GM18498 (cell line): ENCODE measurements around the gene DUSP15.
"Not testable (repeated sequence)": the region's sequence is repeated elsewhere in the genome, so short reads cannot be mapped to it uniquely, and the experiment has no call there.

Experiments used
- ATAC-seq: cut with Tn5 transposase; IDR thresholded peaks from one replicate; pipeline ENCODE4 v1.9.1; 2021; ENCODE audit warnings: mild to moderate bottlenecking, moderate library complexity; ENCODE audit not compliant: unreplicated experiment

Gene DUSP15, protein sequence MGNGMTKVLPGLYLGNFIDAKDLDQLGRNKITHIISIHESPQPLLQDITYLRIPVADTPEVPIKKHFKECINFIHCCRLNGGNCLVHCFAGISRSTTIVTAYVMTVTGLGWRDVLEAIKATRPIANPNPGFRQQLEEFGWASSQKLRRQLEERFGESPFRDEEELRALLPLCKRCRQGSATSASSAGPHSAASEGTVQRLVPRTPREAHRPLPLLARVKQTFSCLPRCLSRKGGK

DNA sequence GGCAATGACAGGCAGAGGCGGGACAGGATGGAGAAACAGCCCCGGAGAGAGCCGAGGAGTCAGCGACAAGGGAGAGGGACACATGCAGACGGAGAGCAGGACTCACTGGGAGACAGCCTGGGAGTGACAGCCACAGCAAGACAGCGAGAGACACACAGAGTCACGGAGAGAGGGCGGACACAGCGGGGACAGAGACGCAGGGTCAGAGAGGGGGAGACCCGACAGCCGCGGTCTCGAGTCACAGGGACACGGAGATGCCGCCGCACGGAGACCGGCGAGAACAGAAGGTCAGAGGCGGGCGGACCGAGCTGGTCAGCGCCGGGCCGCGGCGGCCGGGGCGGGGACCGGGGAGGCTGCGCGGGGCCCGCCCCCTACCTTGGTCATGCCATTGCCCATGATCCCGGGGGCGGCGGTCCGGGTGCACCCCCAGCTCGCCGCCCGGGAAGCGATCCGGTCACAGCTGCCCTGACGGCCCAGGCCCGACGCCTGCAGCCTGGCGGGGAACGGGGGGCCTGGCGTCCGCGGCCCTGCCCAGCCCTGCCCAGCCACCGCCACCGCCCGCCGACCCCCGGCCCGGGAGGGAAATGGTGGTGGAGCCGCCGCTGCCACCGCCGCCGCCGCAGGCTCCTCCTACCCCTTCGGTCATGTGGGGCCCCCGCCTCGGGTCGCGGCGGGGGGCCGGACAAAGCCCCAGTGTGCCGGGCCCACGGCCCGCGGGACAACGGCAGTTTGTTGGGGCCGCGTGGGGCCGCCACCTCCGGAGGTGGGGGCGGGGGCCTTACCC, at the start of gene DUSP15, which contains the start of gene TTLL9:
Gene DUSP15, minus strand, starts transcription at position 586 of the 784 bp plus-strand sequence. Its CDS starts 190 bp downstream, at position 396.
Gene TTLL9, plus strand, starts transcription at position 693 of the 784 bp plus-strand sequence. CDS start 493 bp downstream, outside the sequence.
- no peak for ATAC-seq

DNA sequence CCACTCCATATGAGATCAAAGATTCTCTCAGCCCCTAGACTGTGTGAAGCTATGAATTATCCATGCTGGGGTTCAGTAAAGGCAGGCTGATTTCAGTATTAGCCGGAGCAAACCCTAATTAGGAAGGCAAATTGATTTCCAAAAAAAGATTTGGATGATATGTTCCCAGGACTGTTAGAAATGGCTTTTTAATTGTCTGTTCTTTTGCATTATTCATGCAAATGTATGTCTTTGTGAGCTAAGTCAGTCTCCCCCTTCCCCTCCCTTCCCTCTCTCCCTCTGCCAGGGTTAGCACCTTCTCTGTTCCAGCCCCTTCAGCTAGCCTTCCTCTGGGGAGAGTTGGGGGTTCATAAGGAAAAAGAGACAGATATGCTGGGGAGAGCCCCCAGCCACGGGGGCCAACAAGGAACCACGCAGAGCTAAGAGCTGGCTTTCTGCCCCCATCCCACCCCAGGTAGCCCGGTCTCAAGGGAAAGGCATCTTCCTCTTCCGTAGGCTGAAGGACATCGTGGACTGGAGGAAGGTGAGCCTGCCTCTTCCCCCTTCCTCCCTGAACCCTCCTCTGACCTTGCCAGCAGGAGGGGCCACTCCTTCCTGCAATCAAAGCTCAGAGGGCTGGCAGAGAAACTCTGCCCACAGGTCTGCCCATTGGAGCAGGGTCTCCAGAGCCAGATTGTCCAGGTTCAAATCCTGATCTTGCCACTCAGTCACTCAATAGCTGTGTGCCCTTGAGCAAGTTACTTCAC, 49.3 kb upstream of the DUSP15 start:
- no peak for ATAC-seq

DNA sequence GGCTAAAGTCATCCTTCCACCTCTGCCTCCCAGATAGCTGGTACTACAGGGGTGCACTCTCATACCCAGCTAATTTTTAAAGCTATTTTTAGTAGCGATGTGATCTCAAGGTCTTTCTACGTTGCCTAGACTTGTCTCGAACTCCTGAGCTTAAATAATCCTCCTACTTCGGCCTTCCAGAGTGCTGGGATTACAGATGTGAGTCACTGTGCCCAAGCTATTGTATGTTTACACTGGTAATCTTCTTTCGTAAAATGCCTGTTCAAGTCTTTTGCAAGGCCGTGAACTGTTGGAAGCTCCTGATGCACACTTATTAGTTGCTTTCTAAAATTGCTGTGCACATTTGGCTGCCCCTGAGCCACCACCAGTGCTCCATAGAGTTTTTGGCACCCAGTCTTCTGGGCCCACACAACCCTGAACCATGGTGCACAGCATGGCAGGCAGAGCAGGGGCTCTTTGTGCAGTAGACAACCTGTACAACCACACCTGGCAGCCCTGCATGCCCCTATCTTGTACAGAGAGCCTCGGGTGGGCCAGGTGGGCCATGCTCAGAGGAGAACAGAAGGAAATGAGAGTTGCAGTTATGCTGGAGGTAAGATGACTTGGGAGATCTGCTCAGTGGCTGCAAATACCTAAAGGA, 48.3 kb upstream of the DUSP15 start:
- no peak for ATAC-seq

DNA sequence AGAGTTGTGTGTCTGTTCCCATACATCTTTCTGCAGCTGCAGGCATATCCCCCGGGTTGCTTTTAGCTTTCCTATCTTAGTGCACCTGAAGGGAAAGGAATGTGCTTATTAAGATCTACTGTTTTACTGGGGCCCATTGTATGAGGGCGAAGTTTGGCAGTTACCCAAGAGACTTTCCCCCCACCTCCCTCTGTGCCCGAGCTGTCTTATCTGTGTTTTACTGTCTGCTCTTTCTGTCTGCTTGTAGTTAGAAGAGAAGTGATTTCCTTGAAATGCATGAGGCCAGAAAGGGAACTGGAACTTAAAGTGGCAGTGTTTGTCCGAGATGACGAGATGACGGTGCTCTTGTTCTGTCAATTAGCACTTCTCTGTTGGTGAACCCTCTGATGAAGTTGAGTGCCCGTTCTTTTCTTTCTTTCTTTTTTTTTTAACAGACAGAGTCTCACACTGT, 47.7 kb upstream of the DUSP15 start:
- not testable (repeated sequence) for ATAC-seq

DNA sequence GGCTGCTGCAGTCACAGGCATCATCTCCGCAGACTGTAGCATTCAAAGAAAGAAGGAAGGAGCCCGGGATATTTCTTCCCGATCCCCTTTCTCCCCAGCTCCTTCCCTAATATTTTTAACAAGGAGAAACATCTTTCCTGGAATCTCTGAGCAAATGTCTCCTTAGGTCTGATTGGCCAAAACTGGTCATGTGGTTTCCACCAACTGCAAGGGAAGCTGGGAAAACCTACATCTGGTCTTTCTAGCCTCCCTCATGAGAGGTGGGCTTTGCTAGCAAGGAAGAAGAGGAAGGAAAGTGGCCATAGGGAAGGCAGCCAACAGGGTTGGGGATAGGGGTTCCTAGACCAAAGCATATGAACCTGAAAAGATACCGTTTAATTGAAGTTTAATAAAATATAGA, 46.4 kb upstream of the DUSP15 start:
- no peak for ATAC-seq

DNA sequence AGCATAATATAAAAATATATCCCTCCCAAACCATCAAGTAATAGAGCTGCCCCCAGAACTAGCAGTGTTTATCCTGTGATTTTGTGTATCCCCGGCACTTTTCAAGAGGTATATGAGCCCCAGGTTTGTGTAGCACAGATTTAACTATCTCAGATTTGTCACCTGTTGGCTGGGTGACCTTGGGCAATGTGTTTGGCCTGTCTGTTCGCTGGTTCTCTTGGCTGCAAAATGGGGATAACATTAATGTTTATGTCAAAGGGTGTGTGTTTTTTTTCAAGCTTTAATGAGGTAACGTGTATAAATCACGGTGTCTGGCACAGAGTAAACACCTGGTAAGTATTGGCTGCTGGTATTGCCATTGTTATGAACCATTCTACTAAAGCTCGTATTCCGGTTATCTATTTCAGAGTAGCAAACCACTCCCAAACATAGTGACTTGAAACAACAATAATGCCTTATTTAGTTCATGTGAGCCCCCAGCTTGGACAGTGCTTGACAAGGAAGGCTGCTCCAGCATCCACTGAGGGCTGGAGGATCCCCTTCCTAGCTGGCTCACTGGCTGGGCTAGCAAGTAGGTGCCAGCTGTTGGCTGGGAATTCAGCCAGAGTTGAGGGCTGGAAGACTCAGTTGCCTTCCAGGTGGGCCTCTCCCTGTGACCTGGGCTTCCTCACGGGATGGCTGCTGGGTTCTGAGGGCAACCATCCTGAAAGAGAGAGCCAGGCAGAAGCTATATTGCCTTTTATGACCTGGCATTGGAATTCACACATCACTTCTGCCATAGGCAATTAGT, 45.4 kb upstream of the DUSP15 start:
- ATAC-seq: no peak

DNA sequence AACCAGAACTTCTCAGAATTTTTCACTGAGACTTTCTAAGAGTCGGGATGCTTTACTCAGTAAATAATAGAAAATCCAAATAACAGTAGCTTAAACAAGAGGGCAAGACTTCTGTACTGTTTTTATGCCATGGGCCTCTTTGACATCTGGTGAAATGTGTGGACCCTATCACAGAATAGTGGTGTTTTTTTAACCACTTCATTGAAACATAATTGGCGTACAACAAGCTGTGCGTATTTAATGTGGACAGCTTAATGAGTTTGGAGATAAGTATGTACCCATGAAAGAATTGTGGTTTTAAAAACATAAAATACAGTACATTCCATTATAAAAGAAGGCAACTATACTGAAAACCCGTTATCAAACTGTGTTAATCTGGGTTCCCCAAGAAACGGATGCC, 43.8 kb upstream of the DUSP15 start:
- ATAC-seq: no peak

DNA sequence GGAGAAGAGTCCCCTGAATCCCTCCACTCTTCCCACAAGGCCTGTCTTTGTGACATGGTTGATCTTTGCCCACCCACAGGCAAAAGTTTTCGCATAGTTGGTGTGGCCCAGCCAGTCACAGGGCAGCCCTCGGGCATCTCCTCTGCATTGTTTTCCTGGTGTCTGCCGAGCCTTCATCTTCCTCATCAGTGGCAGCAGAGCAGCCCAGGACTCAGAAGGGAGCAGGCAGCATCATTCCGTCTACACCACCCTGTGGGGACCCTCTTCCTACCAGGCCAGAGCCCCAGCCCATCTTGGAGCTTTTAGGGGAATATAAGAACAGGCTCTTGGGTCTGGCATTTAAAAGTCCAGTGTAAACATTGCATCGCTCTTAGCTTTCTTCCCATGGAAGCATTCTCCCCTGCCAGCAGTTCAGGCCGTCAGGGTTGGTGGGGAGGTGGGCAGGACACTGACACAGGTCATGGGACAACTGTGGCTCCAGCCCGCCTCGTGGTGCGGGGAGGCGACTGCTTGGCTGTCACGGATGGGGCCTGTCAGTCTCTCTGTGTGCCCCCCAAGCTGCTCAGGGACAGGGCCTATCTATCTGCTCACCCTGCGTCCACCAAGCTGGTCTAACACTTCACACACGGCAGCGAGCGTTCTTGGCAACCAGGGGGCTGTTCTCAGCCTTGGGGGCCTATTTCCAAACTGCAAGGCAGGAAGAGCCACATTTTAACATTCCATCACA, 43.3 kb upstream of the DUSP15 start:
- no peak for ATAC-seq

DNA sequence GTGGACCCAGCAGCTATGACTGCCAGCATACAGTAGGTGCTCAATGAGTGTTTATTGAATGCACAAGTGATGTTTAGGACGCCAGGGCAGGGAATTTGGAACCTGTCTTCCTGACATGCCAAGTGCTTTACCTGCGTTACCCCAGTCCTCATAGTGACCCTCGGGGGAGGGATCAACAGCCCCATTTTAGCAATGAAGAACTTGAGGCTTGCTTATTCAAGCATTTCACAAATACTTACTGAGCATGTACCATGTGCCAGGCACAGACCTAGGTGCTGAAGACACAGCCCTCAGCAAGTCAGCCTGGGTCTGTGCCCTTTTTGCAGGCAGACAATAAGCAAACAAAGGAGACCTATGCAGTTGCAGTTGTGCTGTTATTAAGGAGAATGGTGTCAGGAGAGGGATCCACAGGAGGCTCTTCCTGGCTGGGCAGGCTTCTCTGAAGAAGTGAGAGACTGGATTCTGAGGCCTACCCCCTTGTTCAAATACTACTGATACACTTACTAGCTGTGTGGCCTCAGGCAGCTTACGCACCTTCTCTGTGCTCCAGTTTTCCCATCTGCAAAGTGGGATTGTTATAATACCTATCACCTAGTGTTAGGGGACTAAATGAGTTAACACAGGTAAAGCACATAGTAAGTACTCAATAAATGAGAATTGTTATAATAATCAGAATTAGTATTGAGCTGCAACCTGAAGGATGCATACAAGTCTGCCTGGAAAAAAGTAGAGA, 39.9 kb upstream of the DUSP15 start:
- ATAC-seq: no peak

DNA sequence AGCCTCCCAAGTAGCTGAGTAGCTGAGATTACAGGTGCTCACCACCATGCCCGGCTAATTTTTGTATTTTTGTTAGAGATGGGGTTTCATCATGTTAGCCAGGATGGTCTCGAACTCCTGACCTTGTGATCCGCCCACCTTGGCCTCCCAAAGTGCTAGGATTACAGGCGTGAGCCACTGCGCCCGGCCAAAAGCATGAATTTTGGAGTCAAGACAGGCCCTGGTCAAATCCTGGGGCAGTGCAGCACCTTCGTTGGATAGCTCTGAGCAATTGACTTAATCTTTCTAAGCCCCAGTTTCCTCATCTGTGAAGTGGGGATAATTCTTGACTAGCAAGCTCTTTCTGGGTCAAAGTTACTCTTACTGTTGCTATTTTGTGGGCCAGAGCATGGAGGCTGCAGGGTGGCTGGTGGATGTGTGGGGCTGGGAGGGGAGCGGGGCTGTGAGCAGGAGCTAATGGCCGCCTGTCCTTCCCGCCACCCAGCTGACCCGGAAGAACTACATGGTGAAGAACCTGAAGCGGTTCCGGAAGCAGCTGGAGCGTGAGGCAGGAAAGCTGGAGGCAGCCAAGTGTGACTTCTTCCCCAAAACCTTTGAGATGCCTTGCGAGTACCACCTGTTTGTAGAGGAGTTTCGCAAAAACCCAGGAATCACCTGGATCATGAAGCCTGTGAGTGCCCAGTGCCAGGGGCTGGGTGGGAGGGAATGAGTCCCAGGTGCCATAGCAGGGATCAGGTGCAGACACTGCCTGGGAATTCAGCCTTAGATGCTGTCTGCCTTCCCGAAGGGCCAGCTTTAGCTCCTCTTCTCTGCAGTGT, 39.1 kb upstream of the DUSP15 start:
- no peak for ATAC-seq

DNA sequence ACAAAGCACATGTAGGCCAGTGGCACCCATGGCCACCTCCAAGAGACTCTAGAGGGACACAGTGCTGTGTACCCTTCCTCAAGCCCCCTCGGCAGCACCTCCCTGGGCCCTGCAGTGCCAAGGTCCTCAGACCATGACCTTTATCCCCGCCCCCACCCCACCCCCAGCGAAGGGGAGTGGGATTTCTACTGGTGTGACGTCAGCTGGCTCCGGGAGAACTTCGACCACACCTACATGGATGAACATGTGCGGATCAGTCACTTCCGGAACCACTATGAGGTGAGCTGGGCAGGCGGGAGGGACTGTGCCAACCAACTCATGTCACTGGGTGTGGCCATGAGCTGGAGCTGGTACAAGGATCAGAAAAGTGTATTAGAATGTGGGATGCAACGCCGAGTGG, 38.1 kb upstream of the DUSP15 start:
- no peak for ATAC-seq

DNA sequence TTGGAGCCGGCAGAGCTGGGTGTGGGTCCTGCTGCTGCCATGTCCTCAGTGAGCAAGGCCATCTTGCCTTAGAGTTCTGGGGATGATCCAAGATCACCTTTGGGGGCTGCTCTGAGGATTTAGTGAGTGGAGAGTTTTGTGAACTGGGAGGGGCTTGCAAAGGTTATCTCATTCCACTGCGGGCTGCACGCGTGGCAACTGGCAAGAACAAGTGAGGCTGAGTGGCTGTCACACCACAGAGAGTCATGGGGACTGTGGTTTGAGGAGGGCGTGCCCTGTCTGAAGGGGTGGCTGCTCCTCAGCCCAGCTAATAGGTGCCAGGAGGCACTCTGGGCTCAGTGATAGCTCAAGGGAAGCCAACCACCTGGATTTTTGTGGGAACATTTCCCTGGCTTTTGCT, 37.7 kb upstream of the DUSP15 start:
- no peak for ATAC-seq

DNA sequence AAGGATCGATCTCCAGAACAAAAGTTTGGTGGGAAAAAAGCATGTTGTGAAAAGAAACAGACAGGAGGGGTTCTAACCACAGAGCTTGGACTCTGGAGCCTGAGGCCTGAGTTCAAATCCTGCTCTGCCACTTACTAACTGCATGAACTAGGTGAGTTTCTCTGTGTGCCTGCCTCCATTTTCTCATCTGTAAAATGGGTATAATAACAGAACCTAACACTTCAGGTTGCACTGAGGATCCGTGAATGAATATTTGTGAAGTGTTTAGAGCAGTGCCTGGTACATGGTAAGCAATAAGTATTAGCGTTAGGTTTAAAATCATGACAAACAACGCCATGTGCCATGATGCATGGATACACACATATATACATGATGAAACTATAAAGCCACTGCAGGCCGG, 36.7 kb upstream of the DUSP15 start:
- no peak for ATAC-seq

DNA sequence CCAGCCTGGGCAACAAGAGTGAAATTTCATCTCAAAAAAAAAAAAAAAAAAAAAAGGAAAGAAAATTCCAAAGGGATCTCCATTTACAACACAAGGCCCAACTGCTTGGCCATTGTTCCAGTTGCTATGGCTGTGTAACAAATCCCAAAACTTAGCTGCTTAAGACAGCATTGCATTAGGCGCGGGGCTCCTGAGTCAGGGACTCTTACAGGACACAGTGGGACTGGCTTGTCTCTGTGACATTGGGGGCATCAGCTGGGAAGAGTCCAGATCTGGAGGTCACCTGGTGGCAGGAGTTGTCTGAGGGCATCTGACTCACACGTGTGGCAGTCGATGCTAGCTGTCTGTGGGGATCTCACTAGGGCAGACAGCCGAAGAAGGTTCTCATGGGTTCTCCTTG, 35.7 kb upstream of the DUSP15 start:
- ATAC-seq: no peak

DNA sequence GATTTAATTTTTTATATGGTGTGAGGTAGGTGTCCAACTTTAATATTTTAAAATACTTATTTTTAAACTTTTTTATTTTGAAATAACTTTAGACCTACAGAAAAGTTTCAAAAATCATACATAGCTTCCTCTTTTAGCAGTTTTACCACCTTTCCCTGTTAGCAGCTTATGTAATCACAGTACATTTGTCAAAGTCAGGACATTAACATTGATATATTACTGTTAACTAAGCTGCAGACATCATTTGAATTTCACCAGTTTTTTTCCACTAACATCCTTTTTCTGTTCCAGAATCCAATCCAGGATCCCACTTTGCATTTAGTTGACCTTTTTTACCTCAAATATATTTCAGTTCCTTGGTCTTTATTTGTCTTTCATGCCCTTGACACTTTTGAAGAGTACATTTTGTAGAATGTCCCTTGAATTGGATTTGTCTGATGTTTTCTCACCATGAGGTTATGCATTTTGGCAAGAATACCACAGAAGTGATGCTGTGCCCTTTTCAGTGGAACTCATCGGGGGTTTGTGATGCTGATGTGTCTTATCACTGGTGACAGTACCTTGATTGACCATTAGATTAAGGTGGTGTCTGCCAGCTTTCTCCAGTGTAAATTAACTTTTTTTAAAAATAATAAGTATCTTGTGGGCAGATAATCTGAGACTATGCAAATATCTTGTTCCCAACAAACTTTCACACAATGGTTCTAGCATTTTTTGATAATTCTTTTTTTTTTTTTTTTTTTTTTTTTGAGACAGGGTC, 33.5 kb upstream of the DUSP15 start:
- ATAC-seq: no peak

DNA sequence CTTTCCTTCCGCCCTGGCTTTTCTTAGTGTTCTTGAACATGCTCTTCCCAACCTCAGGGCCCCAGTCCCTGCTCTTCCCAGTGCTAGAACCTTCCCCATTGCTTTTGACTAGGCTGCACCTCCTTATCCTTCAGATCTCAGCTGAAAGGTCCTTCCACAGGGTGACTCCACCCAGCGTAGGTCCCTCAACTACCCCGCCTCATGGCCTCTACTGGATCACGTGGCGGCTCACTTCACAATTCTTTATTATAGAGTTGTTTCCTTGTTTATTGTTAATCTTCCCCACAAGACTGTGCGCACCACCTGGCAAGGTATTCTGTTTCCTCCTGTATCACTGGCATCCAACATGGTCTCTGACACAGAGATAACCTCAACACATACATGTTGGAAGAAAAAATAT, 31.3 kb upstream of the DUSP15 start:
- no peak for ATAC-seq

DNA sequence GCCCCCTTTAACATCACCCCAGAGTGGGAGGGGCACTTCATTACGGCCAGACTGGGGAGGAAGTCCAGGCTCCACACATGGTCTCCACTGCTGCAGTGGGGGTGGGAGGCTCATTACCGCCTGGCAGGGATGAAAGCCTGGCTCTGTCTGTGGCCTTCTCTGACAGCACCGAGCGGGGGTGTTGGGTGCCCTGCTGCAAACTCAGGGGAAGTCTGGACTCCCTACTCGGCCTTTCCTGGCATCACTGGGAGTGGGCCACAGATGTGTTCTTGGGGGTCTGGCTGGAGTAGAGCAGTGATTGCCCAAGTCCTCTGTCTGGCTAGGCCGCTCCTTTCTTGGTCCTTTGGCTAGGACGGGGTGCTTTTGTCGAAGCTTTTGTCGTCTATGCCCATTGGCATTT, 27.2 kb upstream of the DUSP15 start:
- ATAC-seq: no peak
